Stimulated activated CD4-positive, alpha-beta T cell treated with anti-CD3 and anti-CD28 coated beads, Interleukin-1b, Interleukin-23, amount 100 ng/mL, for 4 hours (primary cell): Measurements from ENCODE around the gene GEMIN7.

Experiments
- DNase-seq, 2 donors: peaks; one replicate each; pipeline ENCODE4 v3.0.0-alpha.2; 2020; ENCODE audit warnings: low read depth in 2 of 2

The GEMIN7 gene

GRCh38 chr19:45079063-45079910 lies at the start of gene GEMIN7:
GEMIN7 (plus strand) TSS chr19:45079260; CDS start chr19:45090115, 10,855 bp downstream.
- DNase-seq: peak; percentile 69 to 81

- DNase-seq: no peak
Measured at GRCh38 chr19:45030825-45031224, 48.2 kb upstream of the GEMIN7 start.

- no peak for DNase-seq
Measured at GRCh38 chr19:45032421-45032820, 46.6 kb upstream of the GEMIN7 start.

- no peak for DNase-seq
Measured at GRCh38 chr19:45035755-45036154, 43.3 kb upstream of the GEMIN7 start.

GRCh38 chr19:45037393-45038169 lies 41.5 kb upstream of the GEMIN7 start:
- DNase-seq: no peak

- peak; percentile 82 to 85 for DNase-seq
Measured at GRCh38 chr19:45038931-45039893, 39.8 kb upstream of the GEMIN7 start, which contains the start of gene CLASRP. CLASRP (plus strand) TSS chr19:45039045; CDS start chr19:45040213, 1,168 bp downstream.

- no peak for DNase-seq
Measured at GRCh38 chr19:45040059-45040771, 38.8 kb upstream of the GEMIN7 start.

GRCh38 chr19:45041125-45041524 lies 37.9 kb upstream of the GEMIN7 start:
- DNase-seq: no peak

GRCh38 chr19:45045671-45046353 lies 33.2 kb upstream of the GEMIN7 start:
- no peak for DNase-seq

GRCh38 chr19:45046355-45046754 lies 32.7 kb upstream of the GEMIN7 start:
- DNase-seq: no peak

- DNase-seq: no peak
Measured at GRCh38 chr19:45047188-45047797, 31.8 kb upstream of the GEMIN7 start.

GRCh38 chr19:45049073-45049736 lies 29.9 kb upstream of the GEMIN7 start:
- no peak for DNase-seq

- no peak for DNase-seq
Measured at GRCh38 chr19:45050036-45050435, 29.0 kb upstream of the GEMIN7 start.

- DNase-seq: no peak
Measured at GRCh38 chr19:45051929-45052579, 27.0 kb upstream of the GEMIN7 start.

- DNase-seq: no peak
Measured at GRCh38 chr19:45056831-45057230, 22.2 kb upstream of the GEMIN7 start.

GRCh38 chr19:45057444-45057843 lies 21.6 kb upstream of the GEMIN7 start:
- DNase-seq: no peak

- DNase-seq: no peak
Measured at GRCh38 chr19:45058622-45059159, 20.4 kb upstream of the GEMIN7 start.

GRCh38 chr19:45059258-45059965 lies 19.6 kb upstream of the GEMIN7 start:
- DNase-seq: peak; percentile 71 to 86
